HG03060 (cell line): ENCODE data around the gene ANK2.

Experiments
- ATAC-seq: cut with Tn5 transposase; IDR thresholded peaks from one replicate; pipeline ENCODE4 v1.9.1; 2021; ENCODE audit warnings: low read depth, moderate number of reproducible peaks; ENCODE audit not compliant: unreplicated experiment

ANK2 gene

DNA sequence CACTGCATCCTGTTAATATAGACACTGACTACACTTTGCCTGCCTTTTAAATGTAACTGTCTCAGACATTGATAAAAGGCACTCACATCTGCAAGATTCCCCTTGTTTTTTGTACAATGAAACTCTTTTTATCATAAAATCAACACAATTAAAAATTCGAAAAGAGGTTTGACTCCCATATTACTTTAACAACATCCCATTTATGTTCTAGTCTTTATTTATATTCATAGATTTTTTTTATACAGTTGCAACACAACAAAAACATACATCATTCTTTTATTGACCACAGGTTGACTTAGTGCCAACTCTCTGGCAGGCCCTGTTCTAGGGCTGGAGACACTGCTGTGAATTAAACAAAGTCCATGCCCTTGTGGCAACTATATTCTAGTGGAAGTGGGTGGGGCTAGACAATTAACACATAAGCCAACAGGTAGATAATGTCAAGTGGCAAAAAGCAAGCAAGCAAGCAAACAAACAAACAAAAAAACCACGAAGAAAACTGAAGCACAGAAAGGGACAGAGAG lies 36.8 kb downstream of the ANK2 start:
- ATAC-seq, result no peak

DNA sequence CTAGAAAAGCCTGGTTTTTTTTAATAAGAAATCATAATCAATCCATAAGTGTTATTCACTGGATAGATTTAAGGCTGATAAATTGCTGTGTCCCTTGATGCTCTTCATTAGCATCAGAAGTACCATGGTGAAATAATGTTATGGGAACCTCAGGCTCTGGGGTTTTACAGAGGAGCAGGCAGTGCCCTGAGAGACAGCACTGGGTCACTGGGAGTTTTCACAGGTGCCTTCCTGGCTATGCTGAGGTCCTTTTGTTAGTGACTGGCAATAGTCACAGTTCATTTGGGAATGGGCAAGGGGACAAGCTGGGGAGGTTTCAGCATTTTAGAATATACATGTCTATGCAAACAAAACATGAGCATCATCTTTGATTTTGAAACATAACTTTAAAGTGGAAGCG lies 38.6 kb downstream of the ANK2 start:
- ATAC-seq, result no peak

DNA sequence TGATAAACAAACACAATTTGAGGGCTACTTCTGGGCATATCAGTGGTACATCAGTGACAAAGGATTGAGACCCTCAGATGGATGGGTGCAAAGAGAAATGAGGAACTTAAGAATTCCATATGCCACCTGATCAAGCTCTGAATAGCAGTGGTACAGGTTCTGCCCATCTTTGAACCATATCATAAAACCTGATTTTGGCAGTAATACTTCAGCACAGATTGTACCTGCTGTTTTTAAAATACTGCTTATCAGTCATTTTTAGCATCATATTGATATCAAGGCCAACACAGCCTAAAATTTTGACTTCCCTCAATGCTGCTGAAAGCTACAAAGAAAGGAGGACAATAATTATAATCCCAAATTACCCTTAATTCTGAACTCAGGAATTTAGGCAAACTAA lies 41.5 kb downstream of the ANK2 start:
- ATAC-seq, result no peak

DNA sequence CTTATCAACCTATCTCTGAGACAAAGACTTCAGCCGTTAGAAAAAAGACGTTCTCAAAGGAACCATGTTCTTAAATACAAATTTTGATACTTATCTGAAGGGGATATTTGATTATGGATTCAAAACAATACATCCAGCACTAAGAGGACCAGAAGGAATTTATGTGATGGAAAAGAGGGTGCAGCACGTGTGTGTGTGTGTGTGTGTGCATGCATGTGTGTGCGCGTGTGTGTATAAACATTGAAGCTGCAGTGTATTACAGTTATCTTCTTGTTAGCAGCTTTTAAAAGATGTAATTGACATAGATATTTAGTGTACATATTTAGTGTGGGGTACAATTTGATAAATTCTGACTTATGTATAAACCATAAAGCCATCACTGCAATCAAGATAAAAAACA lies 44.9 kb downstream of the ANK2 start:
- ATAC-seq, result no peak

GRCh38 chr4:113094802-113095201 lies 45.3 kb downstream of the ANK2 start:
- ATAC-seq, result no peak

DNA sequence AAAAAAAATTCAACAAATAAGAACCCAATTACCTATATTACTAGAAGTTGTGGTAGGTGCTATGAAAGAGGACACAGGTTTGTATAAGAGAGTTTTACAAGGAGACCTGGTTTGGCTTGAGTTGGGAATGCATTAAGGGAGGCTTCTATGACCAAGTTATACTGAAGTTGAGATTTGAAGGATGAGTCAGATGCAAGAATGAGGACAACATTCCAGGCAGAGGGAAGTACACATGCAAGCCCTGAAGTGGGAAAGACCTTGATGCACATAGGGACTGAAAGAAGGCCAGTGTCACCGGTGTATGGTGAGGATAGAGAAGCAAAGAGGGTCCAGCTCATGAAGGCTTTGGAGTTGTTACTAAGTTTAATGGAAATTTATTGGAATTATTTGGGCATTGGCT lies 52.2 kb downstream of the ANK2 start:
- ATAC-seq, result no peak

GRCh38 chr4:113103556-113103955 lies 54.1 kb downstream of the ANK2 start:
- ATAC-seq, result no peak

DNA sequence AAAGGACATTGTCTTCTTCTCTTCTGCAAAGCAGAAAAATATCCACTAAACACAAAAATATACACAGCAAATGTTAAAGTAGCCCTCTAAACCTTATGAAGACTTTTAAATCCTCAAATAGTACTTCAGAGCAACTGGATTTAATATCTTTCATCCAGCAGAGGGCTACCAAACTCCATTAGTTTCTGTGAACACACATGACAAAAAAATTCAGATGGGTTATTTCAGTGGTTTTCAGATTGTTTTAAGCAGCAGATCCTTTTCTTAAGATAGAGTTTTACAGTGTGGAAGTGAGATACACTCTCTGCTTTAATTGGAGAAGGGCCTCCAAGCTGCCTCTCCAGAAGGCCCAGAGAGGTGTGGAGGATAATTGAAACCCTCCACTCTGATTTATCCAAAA lies 56.7 kb downstream of the ANK2 start:
- no peak for ATAC-seq

GRCh38 chr4:113109106-113109718 lies 59.8 kb downstream of the ANK2 start:
- ATAC-seq, result no peak

GRCh38 chr4:113112338-113112978 lies 63.0 kb downstream of the ANK2 start:
- no peak for ATAC-seq

- no peak for ATAC-seq
These were observed 63.7 kb downstream of the ANK2 start for GRCh38 chr4:113113151-113113550.

GRCh38 chr4:113114884-113115283 lies 65.4 kb downstream of the ANK2 start:
- ATAC-seq, result no peak

GRCh38 chr4:113116414-113117357 lies 67.2 kb downstream of the ANK2 start:
- no peak for ATAC-seq

GRCh38 chr4:113117358-113117702 lies 67.9 kb downstream of the ANK2 start:
- no peak for ATAC-seq

GRCh38 chr4:113122066-113122465 lies 72.6 kb downstream of the ANK2 start:
- no peak for ATAC-seq

- ATAC-seq, result no peak
These were observed 76.0 kb downstream of the ANK2 start for GRCh38 chr4:113125418-113125817.

DNA sequence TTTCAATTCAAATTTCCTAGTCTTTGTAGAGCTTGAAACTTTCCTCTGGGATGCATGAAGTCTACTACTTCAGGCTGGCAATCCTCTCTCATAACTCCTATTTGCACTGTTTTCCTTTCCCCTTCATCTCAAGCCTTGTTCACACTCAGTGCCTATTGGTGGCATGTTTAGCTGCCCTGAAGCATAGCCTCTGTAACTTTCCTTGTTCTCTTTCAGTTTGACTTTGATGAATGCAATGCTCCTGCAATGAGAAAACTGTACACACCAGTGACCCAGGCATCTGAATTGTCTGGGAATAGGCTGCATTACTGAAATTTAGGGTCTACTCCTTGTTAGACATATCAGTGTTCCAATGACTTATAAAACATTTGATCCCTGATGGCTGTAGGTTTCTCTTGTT lies 81.7 kb downstream of the ANK2 start:
- ATAC-seq, result no peak

- no peak for ATAC-seq
These were observed 82.2 kb downstream of the ANK2 start for GRCh38 chr4:113131621-113132020.

DNA sequence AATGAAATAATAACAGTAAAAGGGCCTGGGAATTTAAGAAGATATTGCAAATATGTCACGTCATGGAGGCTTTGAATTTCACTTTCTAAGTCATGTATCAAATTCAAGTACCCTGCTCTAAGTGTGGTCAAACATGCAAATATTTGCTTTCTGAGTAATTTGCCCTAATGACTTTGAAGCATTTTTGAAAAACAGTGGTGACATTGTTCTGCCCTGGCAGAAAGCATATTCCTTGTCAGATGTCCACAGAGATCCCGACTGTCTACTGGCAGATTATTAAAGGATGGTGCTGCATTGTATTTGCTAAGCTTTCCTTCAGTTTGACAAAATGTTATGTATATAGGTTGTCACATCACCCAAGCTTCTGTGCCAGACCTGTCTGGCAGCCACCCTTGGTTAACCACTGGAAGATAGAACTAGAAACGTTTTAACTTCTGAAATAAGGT lies 92.5 kb downstream of the ANK2 start:
- peak; percentile 51 for ATAC-seq

GRCh38 chr4:113142351-113142750 lies 92.9 kb downstream of the ANK2 start:
- ATAC-seq, result no peak

DNA sequence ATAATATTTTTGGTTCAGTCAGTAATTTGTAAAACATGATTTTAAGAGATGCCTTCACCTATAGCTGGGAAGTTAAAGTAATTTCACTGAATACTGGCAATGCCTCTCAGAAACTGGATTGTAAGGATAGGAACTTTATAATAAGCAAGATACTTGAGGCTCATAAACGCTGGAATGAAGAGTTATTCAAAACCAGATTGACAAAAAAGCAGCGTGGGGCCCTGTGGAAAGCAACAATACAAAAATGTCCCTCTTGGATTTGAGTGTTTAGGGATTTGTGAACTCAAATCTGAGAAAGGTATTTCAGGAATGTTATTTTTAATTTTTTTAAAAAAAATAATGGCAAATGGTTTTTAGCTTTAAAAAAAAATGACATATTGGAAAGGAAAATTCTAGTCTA lies 94.6 kb downstream of the ANK2 start:
- ATAC-seq, result no peak
